IMR-90 (cell line): Measurements from ENCODE around the gene OR51S1. TPM values are rescaled to one million over a fixed set of nuclear protein-coding genes. Genes with fewer than 3 reads are reported as not detected.

Experiments used
- ATAC-seq: fragments of 200-7000 bp; cut with Tn5 transposase; 2 replicates; pipeline ENCODE4 v1.9.1; 2020; ENCODE audit warnings: low read depth, mild to moderate bottlenecking, moderate library complexity
- BruUV-seq: library from RNA; stranded (reverse); fragments of 400-500 nt; replicated peaks from 2 replicates; lab custom pipeline; 2021; lab: Mats Ljungman, UMichigan
- CTCF ChIA-PET: fragments of 300-600 bp; formaldehyde crosslinking; extraction: SDS; loops from one replicate; lab custom pipeline; 2021; ENCODE audit warnings: antibody characterized with exemption; lab: Yijun Ruan, JAX
- POLR2A ChIA-PET: fragments of 300-600 bp; sonication (Branson Sonifier 250); formaldehyde crosslinking; loops from one replicate; lab custom pipeline; 2022; ENCODE audit warnings: antibody characterized with exemption; ENCODE audit not compliant: unreplicated experiment; lab: Charles Lee
- DNase-seq: peaks from one replicate; pipeline ENCODE4 v3.0.0; 2013
- H2AFZ ChIP-seq: replicated peaks from 2 replicates; pipeline ENCODE3; 2013; ENCODE audit warnings: low read length, mild to moderate bottlenecking; ENCODE audit not compliant: poor library complexity
- H2AK5ac ChIP-seq: 2 replicates; pipeline ENCODE4 v1.6.1; 2013; ENCODE audit warnings: low read depth, low read length, inconsistent platforms
- H2AK9ac ChIP-seq: replicated peaks from 2 replicates; pipeline ENCODE3; 2013; ENCODE audit warnings: mild to moderate bottlenecking, low read depth, low read length, moderate library complexity; ENCODE audit not compliant: poor library complexity
- H2BK120ac ChIP-seq: 2 replicates; pipeline ENCODE4 v1.6.1; 2013; ENCODE audit warnings: low read depth, low read length, inconsistent platforms
- H2BK15ac ChIP-seq: 3 replicates; pipeline ENCODE4 v1.6.1; 2013; ENCODE audit warnings: low read depth, low read length, inconsistent platforms
- H2BK20ac ChIP-seq: 2 replicates; pipeline ENCODE4 v1.6.1; 2013; ENCODE audit warnings: low read depth, mild to moderate bottlenecking, inconsistent platforms, low read length, moderate library complexity
- H2BK5ac ChIP-seq: 2 replicates; pipeline ENCODE4 v1.6.1; 2013; ENCODE audit warnings: mild to moderate bottlenecking, low read depth, low read length, inconsistent platforms; ENCODE audit not compliant: poor library complexity, severe bottlenecking
- H3K14ac ChIP-seq: replicated peaks from 2 replicates; pipeline ENCODE4 v1.6.1; 2013; ENCODE audit warnings: low read depth, low read length, inconsistent platforms
- H3K18ac ChIP-seq: 2 replicates; pipeline ENCODE4 v1.6.1; 2013; ENCODE audit warnings: low read depth, low read length, control low read depth
- H3K23ac ChIP-seq: 2 replicates; pipeline ENCODE4 v1.6.1; 2013; ENCODE audit warnings: low read depth, low read length, inconsistent platforms
- H3K27ac ChIP-seq: 2 replicates; pipeline ENCODE4 v1.5.1; 2013; ENCODE audit warnings: mild to moderate bottlenecking, control low read depth, low read length; ENCODE audit not compliant: insufficient read depth
- H3K27me3 ChIP-seq: 2 replicates; pipeline ENCODE4 v1.6.1; 2013; ENCODE audit warnings: low read length; ENCODE audit not compliant: control insufficient read depth, insufficient read depth
- H3K36me3 ChIP-seq: 2 replicates; pipeline ENCODE4 v1.6.1; 2013; ENCODE audit warnings: low read length, mixed read lengths; ENCODE audit not compliant: control insufficient read depth, insufficient read depth
- H3K4ac ChIP-seq: 2 replicates; pipeline ENCODE4 v1.6.1; 2013; ENCODE audit warnings: low read depth, low read length, inconsistent platforms
- H3K4me1 ChIP-seq: 2 replicates; pipeline ENCODE4 v1.6.1; 2013; ENCODE audit warnings: low read length, mixed read lengths; ENCODE audit not compliant: control insufficient read depth, insufficient read depth
- H3K4me2 ChIP-seq: 2 replicates; pipeline ENCODE4 v1.6.1; 2013; ENCODE audit warnings: low read depth, mild to moderate bottlenecking, control low read depth, low read length, moderate library complexity
- H3K4me3 ChIP-seq: 2 replicates; pipeline ENCODE4 v1.5.1; 2013; ENCODE audit warnings: low read depth, mild to moderate bottlenecking, control low read depth, low read length, moderate library complexity; ENCODE audit not compliant: insufficient read depth
- H3K56ac ChIP-seq: 2 replicates; pipeline ENCODE4 v1.6.1; 2013; ENCODE audit warnings: low read length, inconsistent platforms; ENCODE audit not compliant: insufficient read depth; ENCODE audit errors: extremely low read depth
- H3K79me1 ChIP-seq, 2 experiments: 2 replicates each; pipeline ENCODE4 v1.6.1; 2013; ENCODE audit warnings: low read length in 2 of 2, inconsistent platforms in 1 of 2, low read depth in 1 of 2
- H3K9ac ChIP-seq: 2 replicates; pipeline ENCODE4 v1.6.1; 2013; ENCODE audit warnings: low read depth, low read length, control low read depth
- H3K9me1 ChIP-seq: 2 replicates; pipeline ENCODE4 v1.6.1; 2013; ENCODE audit warnings: low read length, inconsistent platforms; ENCODE audit not compliant: insufficient read depth
- H3K9me3 ChIP-seq: 2 replicates; pipeline ENCODE4 v1.6.1; 2013; ENCODE audit warnings: low read length; ENCODE audit not compliant: control insufficient read depth, insufficient read depth
- H4K20me1 ChIP-seq: 2 replicates; pipeline ENCODE4 v1.6.1; 2013; ENCODE audit warnings: low read length, inconsistent platforms; ENCODE audit not compliant: insufficient read depth
- H4K5ac ChIP-seq: 2 replicates; pipeline ENCODE4 v1.6.1; 2013; ENCODE audit warnings: mild to moderate bottlenecking, low read depth, low read length, control low read depth
- H4K8ac ChIP-seq, 2 experiments: 2 replicates each; pipeline ENCODE4 v1.6.1; 2013; ENCODE audit warnings: low read depth in 2 of 2, low read length in 2 of 2, control low read depth in 1 of 2, inconsistent platforms in 1 of 2
- H4K91ac ChIP-seq: 2 replicates; pipeline ENCODE4 v1.6.1; 2013; ENCODE audit warnings: low read depth, low read length, inconsistent platforms; ENCODE audit not compliant: insufficient read depth
- MAZ ChIP-seq: IDR thresholded peaks from 2 replicates; pipeline ENCODE4 v1.6.1; 2012; ENCODE audit warnings: low read depth, mild to moderate bottlenecking, low read length, improper control_type of control experiment, moderate library complexity, borderline replicate concordance
- WGBS, 2 experiments: methylation state at CpG; one replicate each; pipeline versions ENCODE4 v1.1.5 to v1.1.7; 2013; ENCODE audit warnings: missing lambda C conversion rate in 2 of 2; ENCODE audit not compliant: insufficient read length in 1 of 2; ENCODE audit errors: extremely low coverage in 2 of 2; 5-methylcytosine and 5-hydroxymethylcytosine counted together
- dilution Hi-C: fragments of 300-500 bp; cut with HindIII; formaldehyde crosslinking; loops from one replicate; pipeline ENCODE4 v1.14.3; 2018; ENCODE audit warnings: low sequenced_read_pairs; ENCODE audit not compliant: unreplicated experiment
- in situ Hi-C: fragments of 300-500 bp; cut with MboI; formaldehyde crosslinking; loops from 3 replicates; pipeline ENCODE4 v1.14.3; 2019; ENCODE audit warnings: low sequenced_read_pairs, inconsistent platforms, mixed read lengths
- intact Hi-C: fragments of 100-400 bp; cut with micrococcal nuclease; formaldehyde crosslinking; loops from 2 replicates; pipeline ENCODE4 v1.10.0; 2022
- polyA plus RNA-seq, 3 experiments: library from polyadenylated mRNA; depleted of rRNA; stranded (reverse); fragments of >200 nt; gene quantifications; 2 replicates each; pipeline ENCODE4 v1.2.3, GENCODE V29; 2012; ENCODE audit warnings: low replicate concordance in 1 of 3
- total RNA-seq: library from RNA; depleted of rRNA; stranded (reverse); fragments of >200 nt; gene quantifications from 2 replicates; pipeline ENCODE4 v1.2.3, GENCODE V29; 2012

The OR51S1 gene
- total and polyA plus RNA-seq, 2 of the 4 experiments (the other 2 are of a cell fraction), result not detected

GRCh38 chr11:4809246-4809645 lies 39.8 kb downstream of the OR51S1 start:
- no TSS peak for BruUV-seq
- no peak overlapping the region for H4K91ac ChIP-seq
- H3K4ac ChIP-seq, result no peak overlapping the region
- H3K9ac ChIP-seq, result no peak overlapping the region
- H2AFZ ChIP-seq, result no peak overlapping the region
- intact Hi-C loops (no loop called here), in situ Hi-C loops (no loop called here), dilution Hi-C loops (no loop called here)
- ATAC-seq (no peak), DNase-seq (no peak)
- H3K18ac ChIP-seq, result no peak overlapping the region
- no peaks in the 10 kb centered on the region for H3K79me1 ChIP-seq
- no peak overlapping the region for H4K8ac ChIP-seq
- WGBS, 2 experiments, result no CpG with 5 or more reads among the region's 2 CpGs
- no peak overlapping the region for H3K4me3 ChIP-seq
- H3K4me2 ChIP-seq, result no peak overlapping the region
- no peaks in the 10 kb centered on the region for H3K27me3 ChIP-seq
- CTCF ChIA-PET, result no interaction called here
- H2BK15ac ChIP-seq, result no peak overlapping the region
- H2BK5ac ChIP-seq, result no peak overlapping the region
- POLR2A ChIA-PET, result no interaction called here
- H3K9me3 ChIP-seq, result no peaks in the 10 kb centered on the region
- no peaks in the 10 kb centered on the region for H3K36me3 ChIP-seq
- no peak overlapping the region for H3K23ac ChIP-seq
- no peak overlapping the region for H3K27ac ChIP-seq
- no peak overlapping the region for H3K14ac ChIP-seq
- H3K56ac ChIP-seq, result no peak overlapping the region
- no peaks in the 10 kb centered on the region for H4K20me1 ChIP-seq
- no peaks in the 10 kb centered on the region for H3K9me1 ChIP-seq
- H2AK5ac ChIP-seq, result no peak overlapping the region
- H3K4me1 ChIP-seq, result no peaks in the 10 kb centered on the region
- no peak overlapping the region for H2BK20ac ChIP-seq
- no peak for TF ChIP-seq MAZ
- H2AK9ac ChIP-seq, result no peak overlapping the region
- no peak overlapping the region for H4K5ac ChIP-seq
- no peak overlapping the region for H2BK120ac ChIP-seq
